ENCODE results near the gene KLF11.

GRCh38 chr2:10001586-10001985 lies 41.8 kb upstream of the KLF11 start:
- TF ChIP-seq CTCF (IDR thresholded peaks at IDR 0.05), result no peak
- TF ChIP-seq ZFX (IDR thresholded peaks at IDR 0.05; ENCODE audit: borderline replicate concordance), result no peak
